HG03039 (cell line): ENCODE results near the gene GTF3C1.

Experiments
- ATAC-seq: cut with Tn5 transposase; IDR thresholded peaks from one replicate; pipeline ENCODE4 v1.9.1; 2021; ENCODE audit warnings: mild to moderate bottlenecking, moderate library complexity; ENCODE audit not compliant: unreplicated experiment

Gene GTF3C1

GRCh38 chr16:27526180-27526579, 23.5 kb downstream of the GTF3C1 start:
- no peak for ATAC-seq

- ATAC-seq: no peak
Observed at GRCh38 chr16:27522173-27522707, 27.5 kb downstream of the GTF3C1 start.

DNA sequence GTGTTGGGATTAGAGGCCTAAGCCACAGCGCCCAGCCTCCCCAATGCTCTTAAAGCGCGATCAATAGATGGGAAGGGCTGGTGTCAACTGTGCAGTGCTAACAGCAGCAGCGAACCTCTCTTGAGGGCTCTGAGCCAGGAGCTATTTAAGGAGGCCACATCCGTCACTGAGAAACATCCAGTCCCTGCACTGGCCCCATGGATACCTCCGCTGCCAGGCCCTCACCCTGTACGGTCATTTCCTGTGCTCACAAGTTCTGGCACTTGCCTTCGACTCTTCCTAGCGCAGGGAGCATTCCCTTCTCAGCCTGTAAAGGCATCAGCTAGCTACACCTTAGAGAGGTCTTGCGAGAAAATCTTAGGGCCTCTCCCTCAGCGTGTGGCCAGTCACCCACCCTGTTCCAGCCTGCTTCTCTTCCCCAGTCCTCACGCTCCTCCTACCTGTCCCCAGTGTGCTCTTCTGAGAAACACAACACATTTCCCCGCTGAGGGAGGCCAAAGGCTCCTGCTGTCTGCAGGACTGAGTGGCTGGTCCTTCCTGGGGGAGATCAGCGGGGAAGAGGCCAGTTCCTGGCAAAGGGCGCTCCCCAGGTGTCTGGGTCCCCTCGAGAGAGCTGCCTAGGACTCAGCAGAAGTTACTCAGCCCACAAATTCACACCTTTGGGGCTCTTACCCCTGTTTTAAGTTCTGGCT, 28.6 kb downstream of the GTF3C1 start:
- no peak for ATAC-seq

DNA sequence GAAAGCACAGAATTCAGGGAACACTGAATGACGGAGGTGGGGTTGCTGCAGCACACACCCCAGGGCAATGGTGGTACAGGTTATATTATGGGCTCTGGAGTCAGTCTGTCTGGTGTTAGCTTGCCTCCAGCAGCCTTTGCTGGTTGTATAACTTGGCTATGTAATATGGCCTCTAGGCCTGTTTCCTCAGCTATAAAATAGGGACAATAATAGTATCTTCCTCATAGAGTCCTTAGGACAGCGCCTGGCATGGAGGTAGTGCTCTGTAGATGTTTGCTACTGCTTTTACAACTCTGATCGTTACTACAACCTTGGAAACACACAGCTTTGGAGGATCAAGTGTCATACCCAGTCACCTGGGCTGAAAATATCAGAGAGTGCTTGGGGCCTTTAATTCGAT, 31.5 kb downstream of the GTF3C1 start:
- ATAC-seq: no peak

DNA sequence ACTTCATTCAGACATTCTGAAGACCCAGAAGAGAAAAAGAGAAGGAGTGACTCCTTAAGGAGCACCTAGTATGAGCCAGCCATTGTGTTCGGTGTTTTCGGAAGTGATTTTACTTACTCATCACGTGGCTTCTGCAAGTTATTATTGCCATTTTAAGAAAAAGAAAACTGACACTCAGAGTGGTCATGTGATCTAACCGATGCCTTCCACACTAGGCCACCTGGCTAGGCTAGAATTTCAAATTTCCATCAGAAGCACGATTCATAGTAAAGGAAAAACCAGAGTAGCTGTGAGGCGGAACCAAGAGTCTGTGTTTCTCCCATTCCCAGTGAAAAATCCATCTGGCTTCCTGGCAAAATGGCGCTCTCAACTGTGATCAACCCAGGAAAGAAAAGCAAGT, 32.0 kb downstream of the GTF3C1 start:
- no peak for ATAC-seq

DNA sequence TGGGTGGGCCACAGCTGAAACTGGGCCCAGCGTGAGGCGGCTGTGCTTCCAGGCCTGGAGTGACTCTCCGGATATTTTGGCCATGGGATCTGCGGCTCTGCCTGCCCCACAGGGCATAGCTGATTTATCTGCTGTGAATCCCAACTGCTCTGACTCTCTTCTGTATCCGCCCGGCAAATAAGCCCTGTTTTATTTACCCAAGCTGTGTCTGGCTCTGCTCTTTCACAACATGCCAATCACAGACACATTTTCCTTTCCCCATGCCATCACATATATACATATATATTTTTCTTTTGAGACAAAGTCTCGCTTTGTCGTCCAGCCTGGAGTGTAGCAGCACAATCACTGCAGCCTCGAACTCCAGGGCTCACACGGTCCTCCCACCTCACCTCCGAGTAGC, 33.3 kb downstream of the GTF3C1 start:
- no peak for ATAC-seq

DNA sequence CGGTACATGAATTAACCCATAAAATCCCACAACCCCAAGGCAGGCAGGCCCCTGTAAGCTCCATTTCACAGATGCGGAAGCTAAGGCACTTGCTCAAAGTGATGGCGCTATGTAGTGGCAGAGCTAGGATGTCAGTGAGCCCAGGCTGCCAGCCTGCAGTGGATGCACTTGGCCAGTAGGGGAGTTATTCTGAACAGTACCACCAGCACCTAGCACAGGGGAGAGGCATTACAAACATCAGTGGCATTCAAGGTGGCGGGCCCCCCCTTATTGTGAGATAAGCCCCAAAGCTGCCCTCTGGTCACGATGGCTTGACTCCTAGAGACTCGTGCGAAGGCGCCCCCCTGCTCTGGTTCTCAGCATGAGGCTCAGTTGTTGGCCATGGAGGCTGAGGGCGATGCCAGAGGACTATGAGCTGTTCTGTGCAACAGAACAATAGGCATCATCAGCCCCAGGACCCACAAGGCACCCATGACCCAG, 33.8 kb downstream of the GTF3C1 start:
- ATAC-seq: no peak

DNA sequence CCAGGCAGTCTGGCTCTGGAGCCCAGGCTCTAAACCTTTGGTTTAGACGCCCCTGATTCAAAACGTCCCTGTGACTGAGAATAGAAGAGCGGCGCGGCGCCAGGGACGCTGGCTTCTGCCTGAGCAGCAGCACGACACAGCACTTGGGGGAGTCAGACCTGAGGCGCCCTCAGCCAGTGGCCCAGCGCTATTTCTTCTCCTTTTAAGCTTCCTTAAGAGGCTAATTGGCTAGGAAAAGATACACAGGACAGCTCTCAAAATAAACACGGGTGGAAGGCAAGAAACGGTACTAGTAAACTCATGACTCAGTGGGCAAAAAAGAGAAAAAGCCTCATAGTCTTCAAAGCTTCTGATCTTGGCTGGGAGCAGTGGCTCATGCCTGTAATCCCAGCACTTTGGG, 34.9 kb downstream of the GTF3C1 start:
- ATAC-seq: no peak

DNA sequence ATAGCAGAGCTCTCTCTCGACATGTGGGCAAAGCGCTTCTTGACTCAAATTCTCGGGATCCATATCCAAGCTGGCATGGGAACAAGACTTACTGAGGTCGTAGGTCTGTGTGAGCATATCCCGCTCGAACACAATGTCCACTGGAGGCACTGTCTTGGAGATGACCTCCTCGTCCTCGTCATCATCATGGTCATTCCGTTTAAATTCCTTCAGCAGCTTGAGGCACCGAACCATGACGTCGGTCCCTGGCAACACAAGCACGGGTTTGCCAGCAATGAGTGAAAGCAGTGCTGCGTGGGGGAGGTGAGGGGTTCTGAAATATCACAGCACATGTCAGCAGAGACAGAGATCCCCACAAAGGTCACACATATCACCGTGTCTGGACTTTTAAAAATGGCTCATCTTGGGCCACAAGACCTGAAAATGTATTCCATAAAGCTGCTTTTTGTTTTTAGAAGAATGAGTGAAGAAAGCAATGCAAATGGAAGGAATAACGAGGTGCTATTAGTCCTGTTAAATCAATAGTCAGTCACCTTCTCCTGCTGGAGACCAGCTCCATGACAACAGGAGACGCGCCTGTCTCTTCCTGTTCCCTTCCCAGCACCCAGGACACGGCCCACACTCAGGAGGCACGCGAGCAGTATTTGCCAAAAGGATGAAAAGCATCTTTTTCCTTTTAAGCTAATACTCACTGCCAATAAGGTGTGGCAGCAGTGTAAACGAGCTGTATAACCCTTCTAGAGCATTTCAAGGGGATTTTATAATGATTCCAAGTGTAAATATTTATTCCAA, 37.9 kb downstream of the GTF3C1 start:
- ATAC-seq: no peak

- ATAC-seq: no peak
Observed at GRCh38 chr16:27508476-27508875, 41.2 kb downstream of the GTF3C1 start.

- ATAC-seq: no peak
Observed at GRCh38 chr16:27506771-27507170, 42.9 kb downstream of the GTF3C1 start.

DNA sequence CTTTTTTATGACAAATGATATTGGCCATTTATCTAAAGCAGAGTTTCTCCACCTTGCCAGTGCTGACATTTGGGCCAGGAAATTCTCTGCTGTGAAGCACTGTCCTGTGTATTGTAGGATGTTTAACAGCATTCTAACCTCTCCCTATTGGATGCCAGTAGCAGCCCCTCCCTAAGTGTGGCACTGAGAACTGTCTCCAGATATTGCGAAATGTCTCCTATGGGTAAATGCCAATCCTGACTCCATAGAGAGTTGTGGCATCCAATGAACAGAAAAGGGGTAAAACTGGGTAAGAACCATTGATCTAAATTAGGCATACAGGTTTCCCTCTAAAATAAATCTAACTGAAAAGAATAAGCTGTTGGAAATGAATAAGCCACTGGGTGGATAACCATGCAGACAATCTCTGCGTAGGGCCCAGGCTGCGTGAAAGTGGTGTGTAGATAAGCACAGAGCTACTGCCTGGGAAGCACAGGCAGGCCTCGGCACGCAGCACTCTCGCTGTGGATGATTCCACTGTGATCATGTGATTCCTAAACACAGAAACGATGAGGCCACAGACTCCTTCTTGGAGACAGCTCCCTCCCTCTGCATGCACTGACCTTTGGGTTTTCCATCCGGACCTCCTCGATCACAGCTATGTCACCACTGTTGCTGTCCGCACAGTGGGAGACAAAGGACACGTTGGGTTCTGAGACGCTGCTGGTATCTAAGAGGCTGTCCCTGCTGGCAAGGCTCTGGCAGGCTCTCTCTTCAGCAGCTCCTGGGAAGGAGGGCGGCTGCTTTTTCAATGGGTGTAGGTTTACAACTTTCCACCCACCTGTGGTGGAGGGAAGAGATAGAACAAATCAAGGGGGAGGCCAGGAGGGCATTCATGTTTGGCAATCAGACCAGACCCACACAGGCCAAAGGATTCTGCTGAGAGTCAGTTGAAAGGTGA, 44.1 kb downstream of the GTF3C1 start:
- no peak for ATAC-seq

DNA sequence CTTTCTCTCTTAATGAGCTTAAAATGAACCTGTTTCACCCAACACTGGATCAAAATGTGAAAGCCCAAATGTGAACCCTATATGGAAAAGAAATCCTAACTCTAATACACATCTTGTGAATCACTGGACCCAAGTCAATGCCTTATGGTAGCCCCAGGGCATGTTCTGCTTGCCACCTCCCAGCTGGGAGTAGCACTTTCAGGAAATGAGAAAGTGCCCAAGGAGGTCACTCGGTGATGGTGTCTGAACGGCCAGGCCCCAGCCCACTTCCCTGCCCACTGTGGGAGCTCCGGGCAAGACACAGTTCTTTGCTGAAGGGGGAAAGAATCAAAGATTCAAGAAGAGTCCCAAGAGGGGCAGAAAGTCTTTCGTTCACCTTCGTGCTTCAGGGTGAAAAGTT, 46.1 kb downstream of the GTF3C1 start:
- ATAC-seq: no peak

- ATAC-seq: no peak
Observed at GRCh38 chr16:27500801-27501200, 48.9 kb downstream of the GTF3C1 start.

GRCh38 chr16:27499659-27500055, 50.1 kb downstream of the GTF3C1 start:
- no peak for ATAC-seq

DNA sequence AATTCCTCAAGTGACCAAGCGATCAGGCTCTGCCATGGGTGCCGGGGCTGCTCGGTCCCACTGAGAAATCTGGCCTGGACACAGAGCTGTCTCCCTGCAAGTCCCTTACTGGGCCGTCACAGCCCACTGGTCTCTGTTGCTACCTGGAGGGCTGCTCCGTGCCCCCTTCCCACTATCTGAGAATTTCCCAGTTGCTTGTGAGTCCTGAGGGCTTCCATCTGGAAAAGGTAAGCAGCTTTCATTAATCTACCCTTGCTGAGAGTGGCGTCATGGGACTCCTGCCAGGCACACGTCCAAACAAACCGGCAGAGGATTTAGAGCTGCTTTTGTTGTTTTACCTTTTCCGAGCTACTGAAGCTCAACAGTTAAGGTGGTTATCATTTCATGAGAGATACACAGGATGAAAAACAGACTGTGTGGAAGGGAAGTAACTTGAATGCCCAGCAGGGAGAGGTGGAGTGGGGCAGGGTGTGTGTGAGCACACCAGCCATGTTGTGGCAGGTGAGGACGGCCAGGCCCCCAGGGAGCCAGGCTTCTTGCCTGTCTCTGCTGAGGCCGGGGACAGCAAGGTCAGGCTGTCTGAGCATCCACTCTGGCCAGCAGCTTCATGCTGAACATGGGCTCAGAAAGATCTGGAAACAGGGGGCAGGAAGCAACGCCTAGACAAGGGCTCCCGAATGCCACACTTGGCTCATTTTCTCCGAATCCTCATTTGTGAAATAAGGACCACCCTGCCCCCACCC, 50.6 kb downstream of the GTF3C1 start:
- no peak for ATAC-seq

- no peak for ATAC-seq
Observed at GRCh38 chr16:27498031-27498825, 51.5 kb downstream of the GTF3C1 start.

- no peak for ATAC-seq
Observed at GRCh38 chr16:27495191-27495590, 54.5 kb downstream of the GTF3C1 start.

GRCh38 chr16:27492588-27492979, 57.1 kb downstream of the GTF3C1 start:
- ATAC-seq: no peak
